OCI-LY7 (cell line): Measurements from ENCODE around the gene TULP1.

Experiments
- EZH2phosphoT487 ChIP-seq: fragments of 200-600 bp; sonication (generic); IDR thresholded peaks from 2 replicates; pipeline ENCODE4 v1.6.1; 2018; ENCODE audit warnings: low read depth, borderline replicate concordance, mild to moderate bottlenecking, mixed run types, antibody characterized with exemption, low read length, moderate library complexity, mixed read lengths
- TF ChIP-seq, protein P1 (sequence below): fragments of 200-600 bp; sonication (generic); conservative IDR thresholded peaks from 2 replicates; pipeline ENCODE4 v1.5.1; 2014; ENCODE audit warnings: mild to moderate bottlenecking, antibody characterized with exemption, low read length, moderate library complexity, mixed read lengths

- TF ChIP-seq, protein P1, sequence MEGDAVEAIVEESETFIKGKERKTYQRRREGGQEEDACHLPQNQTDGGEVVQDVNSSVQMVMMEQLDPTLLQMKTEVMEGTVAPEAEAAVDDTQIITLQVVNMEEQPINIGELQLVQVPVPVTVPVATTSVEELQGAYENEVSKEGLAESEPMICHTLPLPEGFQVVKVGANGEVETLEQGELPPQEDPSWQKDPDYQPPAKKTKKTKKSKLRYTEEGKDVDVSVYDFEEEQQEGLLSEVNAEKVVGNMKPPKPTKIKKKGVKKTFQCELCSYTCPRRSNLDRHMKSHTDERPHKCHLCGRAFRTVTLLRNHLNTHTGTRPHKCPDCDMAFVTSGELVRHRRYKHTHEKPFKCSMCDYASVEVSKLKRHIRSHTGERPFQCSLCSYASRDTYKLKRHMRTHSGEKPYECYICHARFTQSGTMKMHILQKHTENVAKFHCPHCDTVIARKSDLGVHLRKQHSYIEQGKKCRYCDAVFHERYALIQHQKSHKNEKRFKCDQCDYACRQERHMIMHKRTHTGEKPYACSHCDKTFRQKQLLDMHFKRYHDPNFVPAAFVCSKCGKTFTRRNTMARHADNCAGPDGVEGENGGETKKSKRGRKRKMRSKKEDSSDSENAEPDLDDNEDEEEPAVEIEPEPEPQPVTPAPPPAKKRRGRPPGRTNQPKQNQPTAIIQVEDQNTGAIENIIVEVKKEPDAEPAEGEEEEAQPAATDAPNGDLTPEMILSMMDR, result no peak
- TF ChIP-seq EZH2phosphoT487, result no peak
Observed at GRCh38 chr6:35506536-35506935, 6.2 kb downstream of the TULP1 start.
